HL-60 (cell line): ENCODE results near the gene MBD5.

ENCODE experiments used
- CTCF ChIP-seq: IDR thresholded peaks from one replicate; pipeline ENCODE4 v1.5.1; 2011; ENCODE audit warnings: low read length, control low read depth, inconsistent platforms; ENCODE audit not compliant: insufficient read depth
- GABPA ChIP-seq: IDR thresholded peaks from 2 replicates; pipeline ENCODE4 v1.6.1; 2012; ENCODE audit warnings: low read depth
- POLR2AphosphoS5 ChIP-seq: IDR thresholded peaks from 2 replicates; pipeline ENCODE4 v1.6.1; 2012; ENCODE audit warnings: low read depth
- TF ChIP-seq, protein P1 (sequence below): IDR thresholded peaks from 2 replicates; pipeline ENCODE4 v1.6.1; 2012; ENCODE audit warnings: low read depth; ENCODE audit not compliant: insufficient replicate concordance

- TF ChIP-seq CTCF, result no peak
- TF ChIP-seq, protein P1, sequence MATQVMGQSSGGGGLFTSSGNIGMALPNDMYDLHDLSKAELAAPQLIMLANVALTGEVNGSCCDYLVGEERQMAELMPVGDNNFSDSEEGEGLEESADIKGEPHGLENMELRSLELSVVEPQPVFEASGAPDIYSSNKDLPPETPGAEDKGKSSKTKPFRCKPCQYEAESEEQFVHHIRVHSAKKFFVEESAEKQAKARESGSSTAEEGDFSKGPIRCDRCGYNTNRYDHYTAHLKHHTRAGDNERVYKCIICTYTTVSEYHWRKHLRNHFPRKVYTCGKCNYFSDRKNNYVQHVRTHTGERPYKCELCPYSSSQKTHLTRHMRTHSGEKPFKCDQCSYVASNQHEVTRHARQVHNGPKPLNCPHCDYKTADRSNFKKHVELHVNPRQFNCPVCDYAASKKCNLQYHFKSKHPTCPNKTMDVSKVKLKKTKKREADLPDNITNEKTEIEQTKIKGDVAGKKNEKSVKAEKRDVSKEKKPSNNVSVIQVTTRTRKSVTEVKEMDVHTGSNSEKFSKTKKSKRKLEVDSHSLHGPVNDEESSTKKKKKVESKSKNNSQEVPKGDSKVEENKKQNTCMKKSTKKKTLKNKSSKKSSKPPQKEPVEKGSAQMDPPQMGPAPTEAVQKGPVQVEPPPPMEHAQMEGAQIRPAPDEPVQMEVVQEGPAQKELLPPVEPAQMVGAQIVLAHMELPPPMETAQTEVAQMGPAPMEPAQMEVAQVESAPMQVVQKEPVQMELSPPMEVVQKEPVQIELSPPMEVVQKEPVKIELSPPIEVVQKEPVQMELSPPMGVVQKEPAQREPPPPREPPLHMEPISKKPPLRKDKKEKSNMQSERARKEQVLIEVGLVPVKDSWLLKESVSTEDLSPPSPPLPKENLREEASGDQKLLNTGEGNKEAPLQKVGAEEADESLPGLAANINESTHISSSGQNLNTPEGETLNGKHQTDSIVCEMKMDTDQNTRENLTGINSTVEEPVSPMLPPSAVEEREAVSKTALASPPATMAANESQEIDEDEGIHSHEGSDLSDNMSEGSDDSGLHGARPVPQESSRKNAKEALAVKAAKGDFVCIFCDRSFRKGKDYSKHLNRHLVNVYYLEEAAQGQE, result no peak
- no peak for TF ChIP-seq GABPA
- no peak for TF ChIP-seq POLR2AphosphoS5
Observed at GRCh38 chr2:148531235-148531634, 510.3 kb downstream of the MBD5 start.
